OCI-LY7 (cell line): ENCODE data around the gene SNAP91.

Source experiments
- CTCF ChIP-seq: fragments of 200-600 bp; sonication (generic); conservative IDR thresholded peaks from 2 replicates; pipeline ENCODE4 v1.5.1; 2014; ENCODE audit warnings: mild to moderate bottlenecking, antibody characterized with exemption, low read length, moderate library complexity, mixed read lengths
- EZH2phosphoT487 ChIP-seq: fragments of 200-600 bp; sonication (generic); IDR thresholded peaks from 2 replicates; pipeline ENCODE4 v1.6.1; 2018; ENCODE audit warnings: low read depth, borderline replicate concordance, mild to moderate bottlenecking, mixed run types, antibody characterized with exemption, low read length, moderate library complexity, mixed read lengths

GRCh38 chr6:83510791-83511190, 198.1 kb downstream of the SNAP91 start:
- no peak for TF ChIP-seq CTCF
- no peak for TF ChIP-seq EZH2phosphoT487
